Measurements from ENCODE around the gene H3-3A.
"Not testable (repeated sequence)": the region's sequence is repeated elsewhere in the genome, so short reads cannot be mapped to it uniquely, and the experiment has no call there.

H3-3A gene

GRCh38 chr1:226085675-226086285, 23.3 kb downstream of the H3-3A start:
- DNase-seq (ENCODE audit: low read depth in 2 of 2) = no peak

- DNase-seq (ENCODE audit: low read depth in 2 of 2) = no peak
These were observed 24.3 kb downstream of the H3-3A start for GRCh38 chr1:226086776-226087175.

- DNase-seq (ENCODE audit: low read depth in 2 of 2) = no peak
These were observed 28.9 kb downstream of the H3-3A start for GRCh38 chr1:226091461-226091860.

GRCh38 chr1:226092048-226092820, 29.7 kb downstream of the H3-3A start:
- DNase-seq (ENCODE audit: low read depth in 2 of 2) = not testable (repeated sequence)

- DNase-seq (ENCODE audit: low read depth in 2 of 2) = no peak
These were observed 30.4 kb downstream of the H3-3A start for GRCh38 chr1:226092965-226093364.

DNA sequence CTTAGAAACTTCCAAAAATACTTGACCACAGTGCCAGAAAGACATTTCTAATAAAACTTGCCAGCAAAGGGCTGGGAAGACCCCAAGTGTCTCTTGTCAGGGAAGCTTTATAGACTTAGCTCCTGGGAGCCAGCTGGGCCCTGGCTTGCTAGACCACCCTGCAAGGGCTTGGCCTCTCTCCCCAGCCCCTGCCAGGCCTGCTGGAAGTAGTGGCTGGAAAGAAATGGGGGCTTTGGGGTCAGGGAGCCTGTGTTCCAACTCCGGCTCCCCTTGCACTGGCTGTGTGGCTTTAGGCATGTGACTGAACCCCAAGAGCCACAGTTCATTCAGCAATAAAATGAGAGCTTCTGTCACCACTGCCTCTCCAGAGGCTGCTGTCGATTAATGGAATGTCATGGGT, 31.1 kb downstream of the H3-3A start:
- no peak for DNase-seq (ENCODE audit: low read depth in 2 of 2)

DNA sequence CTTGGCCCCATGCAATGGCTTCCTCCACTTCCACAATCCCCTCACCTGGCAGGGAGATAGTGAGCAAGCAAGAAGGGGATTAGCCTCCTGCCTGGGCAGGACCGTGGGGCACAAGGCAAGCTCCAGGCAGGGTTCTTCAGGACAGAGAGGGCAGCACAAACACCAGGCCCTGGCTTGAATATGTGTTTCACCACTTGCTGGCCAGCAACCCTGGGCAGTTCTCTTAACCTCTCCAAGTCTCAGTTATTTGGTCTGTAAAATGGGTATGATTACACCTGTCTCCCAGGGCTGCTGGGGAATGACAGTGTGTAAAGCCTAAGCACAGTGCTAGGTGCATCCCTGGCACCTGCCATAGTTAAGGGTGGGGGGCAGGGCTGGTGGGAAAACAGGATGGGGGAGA, 31.9 kb downstream of the H3-3A start:
- no peak for DNase-seq (ENCODE audit: low read depth in 2 of 2)

- no peak for DNase-seq (ENCODE audit: low read depth in 2 of 2)
These were observed 32.8 kb downstream of the H3-3A start for GRCh38 chr1:226095286-226095685.

DNA sequence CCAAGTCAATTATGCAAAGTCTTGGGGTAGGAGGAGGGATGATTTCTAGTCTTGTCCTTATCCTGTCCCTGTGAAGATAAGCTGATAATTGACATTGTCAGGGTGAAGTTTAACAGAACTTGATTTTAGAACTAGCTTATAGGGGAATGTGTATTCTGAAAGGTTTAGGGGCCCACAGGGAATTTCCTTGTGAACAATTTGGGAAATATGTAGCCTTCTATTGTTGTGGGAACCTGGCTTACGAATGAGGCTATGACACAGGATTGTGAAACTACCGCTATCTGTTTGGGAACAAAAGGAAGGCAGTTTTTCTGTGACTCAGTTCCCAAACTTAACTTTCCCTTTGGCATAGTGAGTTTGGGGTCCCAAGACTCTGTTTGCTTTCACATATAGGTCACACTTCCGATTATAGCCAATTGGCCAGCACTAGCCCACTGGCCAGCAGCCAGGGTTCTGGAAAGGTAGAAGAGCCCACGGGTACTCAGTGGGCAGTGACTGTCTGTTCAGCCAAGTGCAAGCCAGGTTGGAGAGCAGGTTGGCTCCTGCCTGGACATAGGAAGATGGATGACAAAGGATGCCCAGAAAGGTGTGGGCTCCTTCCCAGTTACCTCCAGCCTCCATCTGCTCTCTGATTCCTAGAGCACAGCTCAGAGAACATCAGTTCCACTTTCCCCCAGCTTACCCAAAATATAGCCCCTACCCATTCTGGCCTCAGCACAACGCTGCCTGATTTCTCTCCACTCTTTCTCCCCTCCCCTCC, 35.5 kb downstream of the H3-3A start:
- DNase-seq (ENCODE audit: low read depth in 2 of 2) = no peak

DNA sequence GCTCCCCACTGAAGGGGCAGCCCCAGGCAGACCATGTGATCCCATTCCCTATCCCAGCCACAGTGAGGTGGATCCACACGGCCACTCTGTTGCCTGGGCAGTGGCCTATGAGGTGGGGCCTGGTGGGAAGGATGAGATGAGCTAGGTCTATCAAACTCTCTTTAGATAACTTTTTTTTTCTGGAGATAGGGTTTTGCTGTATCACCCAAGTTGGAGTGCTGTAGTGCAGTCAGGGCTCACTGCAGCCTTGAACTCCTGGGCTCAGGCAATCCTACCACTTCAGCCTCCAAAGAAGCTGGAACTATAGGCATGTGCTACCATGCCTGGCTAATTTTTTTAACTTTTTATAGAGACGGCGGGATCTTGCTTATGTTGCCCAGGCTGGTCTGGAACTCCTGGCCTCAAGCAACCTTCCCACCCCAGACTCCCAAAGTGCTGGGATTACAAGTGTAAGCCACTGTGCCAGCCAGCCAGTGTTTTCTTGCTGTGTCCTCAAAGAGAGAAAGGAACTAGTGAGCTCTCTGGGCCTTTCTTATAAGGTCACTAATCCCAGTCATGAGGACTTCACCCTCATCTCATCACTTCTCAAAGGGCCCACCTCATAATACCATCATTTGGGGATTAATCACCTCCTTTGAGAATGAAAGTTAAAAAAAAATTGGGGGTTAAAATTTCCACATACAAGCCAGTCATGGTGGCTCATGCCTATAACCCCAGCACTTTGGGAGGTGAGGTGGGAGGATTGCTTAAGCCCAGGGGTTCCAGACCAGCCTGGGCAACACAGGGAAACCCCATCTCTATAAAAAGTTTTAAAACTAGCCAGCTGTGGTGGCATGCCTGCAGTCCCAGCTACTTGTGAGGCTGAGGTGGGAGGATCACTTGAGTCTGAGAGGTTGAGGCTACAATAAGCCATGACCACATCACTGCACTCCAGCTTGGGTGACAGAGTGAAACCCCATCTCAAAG, 36.6 kb downstream of the H3-3A start:
- no peak for DNase-seq (ENCODE audit: low read depth in 2 of 2)

GRCh38 chr1:226100436-226101391, 38.2 kb downstream of the H3-3A start:
- DNase-seq (ENCODE audit: low read depth in 2 of 2) = no peak

DNA sequence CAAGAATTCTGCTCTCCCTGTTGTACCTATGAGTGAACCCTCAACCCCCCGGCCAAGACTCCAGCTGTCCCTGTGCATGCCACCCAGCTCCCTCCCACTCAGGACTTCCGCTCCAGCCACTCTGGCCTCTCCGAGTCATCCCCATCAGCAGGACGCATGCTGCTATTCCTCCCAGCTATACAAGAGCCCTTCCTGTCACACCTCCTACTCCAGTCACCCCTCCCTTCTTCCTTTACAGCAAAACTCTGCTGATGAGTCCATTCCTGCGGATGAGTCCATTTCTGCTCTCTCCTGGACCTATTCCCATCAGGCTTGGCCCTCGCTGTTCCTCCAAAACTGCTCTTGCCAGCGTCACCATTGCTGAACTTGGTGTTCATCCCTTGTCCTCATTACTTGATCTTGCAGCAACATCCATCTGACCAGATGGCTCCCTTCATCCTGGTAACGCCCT, 42.2 kb downstream of the H3-3A start:
- DNase-seq (ENCODE audit: low read depth in 2 of 2) = no peak

- no peak for DNase-seq (ENCODE audit: low read depth in 2 of 2)
These were observed 45.2 kb downstream of the H3-3A start for GRCh38 chr1:226107471-226108460.

DNA sequence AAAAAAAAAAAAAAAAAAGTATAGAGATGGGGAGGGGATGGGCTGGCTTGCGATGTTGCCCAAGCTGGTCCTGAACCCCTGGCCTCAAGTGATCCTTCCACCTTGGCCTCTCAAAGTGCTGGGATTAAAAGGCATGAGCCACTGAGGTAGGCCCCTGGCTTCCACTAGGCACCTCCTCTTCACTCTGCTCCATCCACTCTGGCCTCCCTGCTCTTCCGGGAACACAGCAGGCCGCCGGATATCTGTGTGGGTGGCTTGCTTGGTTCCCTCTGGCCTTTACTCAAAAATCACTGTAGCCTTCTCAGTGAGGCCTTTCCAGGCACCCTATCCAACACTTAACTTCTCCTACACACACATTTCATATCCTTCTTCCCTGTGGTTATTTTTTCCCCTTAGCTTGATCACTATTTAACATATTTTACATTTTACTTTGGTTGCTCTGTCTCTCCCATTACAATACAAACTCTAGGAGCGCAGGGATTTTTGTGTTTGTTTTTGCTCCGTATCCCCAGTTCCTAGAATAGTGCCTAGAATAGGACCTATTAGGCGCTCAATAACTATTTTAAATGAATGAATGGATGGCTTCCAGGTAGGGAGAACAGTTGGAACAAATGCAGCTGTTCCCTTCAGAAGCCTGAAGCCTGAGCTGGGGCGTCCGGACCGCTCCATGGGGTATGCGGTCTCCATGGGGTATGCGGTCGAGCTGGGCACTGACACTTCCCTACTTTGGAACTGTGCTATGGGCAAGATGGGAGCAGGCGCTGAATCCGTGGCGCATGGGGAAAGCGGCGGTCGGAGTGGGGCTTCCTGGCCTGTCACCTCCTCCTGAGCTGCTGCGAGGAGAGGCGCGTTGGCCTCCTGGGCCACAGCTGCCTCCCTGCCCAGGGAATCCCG, 46.7 kb downstream of the H3-3A start:
- no peak for DNase-seq (ENCODE audit: low read depth in 2 of 2)

DNA sequence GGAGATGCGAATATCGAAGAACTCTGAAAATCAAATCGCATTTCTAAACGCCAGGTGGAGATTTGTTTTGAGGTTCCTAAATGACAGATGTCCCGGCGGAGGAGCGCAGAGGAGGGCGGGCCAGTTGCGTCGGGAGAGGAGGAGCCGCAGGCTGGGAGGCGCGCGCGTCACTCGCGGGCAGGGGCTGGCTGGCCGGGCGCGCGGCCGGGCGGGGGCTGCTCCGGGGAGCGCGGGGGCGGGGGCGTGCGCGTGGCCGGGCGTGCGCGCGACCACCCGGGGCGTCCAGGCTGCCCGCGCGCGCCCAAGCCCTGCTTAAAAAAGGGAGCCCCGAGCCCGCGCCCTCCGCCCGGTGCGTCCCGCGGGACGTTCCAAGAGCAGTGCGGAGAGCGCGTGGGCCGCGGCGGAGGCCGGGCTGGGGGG, 47.3 kb downstream of the H3-3A start:
- DNase-seq (ENCODE audit: low read depth in 2 of 2) = peak; percentile 48 to 50

- peak; percentile 28 to 35 for DNase-seq (ENCODE audit: low read depth in 2 of 2)
These were observed 48.0 kb downstream of the H3-3A start for GRCh38 chr1:226110249-226111097.
